DMS53 (cell line): ENCODE results near the gene CPS1.

Experiments
- DNase-seq: peaks from one replicate; lab custom pipeline; 2025; lab: John Stamatoyannopoulos, UW

The CPS1 gene

GRCh38 chr2:210606001-210606400 is 49.6 kb downstream of the CPS1 start:
- DNase-seq: no peak

GRCh38 chr2:210611466-210611865 is 55.1 kb downstream of the CPS1 start:
- DNase-seq: no peak

- DNase-seq: no peak
Measured at GRCh38 chr2:210616074-210616473, 59.7 kb downstream of the CPS1 start.

- no peak for DNase-seq
Measured at GRCh38 chr2:210617318-210617717, 60.9 kb downstream of the CPS1 start.

GRCh38 chr2:210617732-210618330 is 61.4 kb downstream of the CPS1 start:
- peak; percentile 68 for DNase-seq

- DNase-seq: no peak
Measured at GRCh38 chr2:210620456-210620855, 64.1 kb downstream of the CPS1 start.

- no peak for DNase-seq
Measured at GRCh38 chr2:210623506-210623905, 67.1 kb downstream of the CPS1 start.

DNA sequence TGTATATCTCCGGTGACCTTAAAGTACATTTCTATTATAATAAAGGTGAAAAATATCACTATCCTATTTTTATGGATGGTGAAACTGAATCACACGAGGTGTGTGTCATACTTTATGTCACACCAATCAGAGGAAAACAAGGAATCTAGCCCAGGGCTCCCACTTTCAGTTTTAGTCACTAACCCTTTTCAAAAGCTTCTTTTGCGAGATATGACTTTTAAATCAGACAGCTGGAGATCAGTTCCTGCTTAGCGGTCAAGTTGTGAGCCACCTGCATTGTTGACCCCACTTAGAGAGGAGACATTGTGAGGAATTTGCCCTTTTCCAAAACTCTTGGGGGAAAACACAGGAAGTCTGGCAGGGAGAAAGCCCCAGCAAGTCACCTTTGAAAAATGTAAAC is 70.5 kb downstream of the CPS1 start:
- no peak for DNase-seq

DNA sequence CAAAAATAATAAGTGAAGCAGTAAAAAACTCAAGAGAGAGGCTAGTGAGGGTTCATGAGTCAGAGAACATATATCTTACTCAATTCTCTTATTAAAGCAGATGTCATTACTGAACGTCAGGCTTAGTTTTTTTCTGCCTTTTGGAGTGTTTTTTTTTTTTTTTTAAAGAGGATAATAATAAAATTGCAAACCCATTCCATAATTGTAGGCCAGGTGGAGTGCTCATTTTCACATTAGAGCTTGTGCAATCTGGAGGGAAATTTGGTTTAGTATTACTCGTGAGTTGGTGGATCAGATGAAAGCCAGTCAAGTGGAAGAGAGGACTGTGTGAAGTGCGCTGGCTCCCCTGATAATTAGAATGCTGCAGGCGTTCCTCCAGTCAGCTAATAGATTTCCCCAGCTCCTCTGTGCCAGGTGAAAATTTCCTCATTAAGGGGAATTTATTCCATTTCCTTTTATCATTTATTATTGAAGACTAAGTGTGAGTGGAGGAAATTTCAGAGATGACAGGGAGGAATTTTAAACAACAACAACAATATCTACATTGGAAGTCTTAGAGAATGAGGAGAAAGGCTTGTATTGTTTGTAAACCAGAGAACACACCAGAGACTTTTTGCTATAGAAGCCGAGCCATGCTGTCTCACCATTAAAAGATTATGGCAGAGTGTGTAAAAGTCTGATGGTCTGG is 74.6 kb downstream of the CPS1 start:
- no peak for DNase-seq

- no peak for DNase-seq
Measured at GRCh38 chr2:210633699-210634098, 77.3 kb downstream of the CPS1 start.

DNA sequence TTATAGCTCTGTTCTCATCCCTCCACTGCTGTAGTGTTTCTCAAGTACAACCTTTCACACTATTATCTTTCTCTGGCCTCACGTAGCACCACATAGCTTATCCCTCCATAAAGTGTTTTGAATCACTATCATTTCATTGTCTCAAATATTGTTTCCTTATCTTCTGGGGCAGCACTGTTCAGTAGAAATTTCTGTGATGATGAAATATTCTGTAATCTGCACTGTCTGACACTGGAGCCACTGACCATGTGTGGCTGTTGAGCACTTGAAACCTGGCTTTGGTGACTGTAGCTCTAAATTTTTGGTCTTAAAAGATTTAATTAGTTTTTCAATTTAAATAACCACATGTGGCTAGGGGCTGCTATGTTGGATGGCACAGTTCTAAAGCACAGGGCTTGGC is 78.9 kb downstream of the CPS1 start:
- no peak for DNase-seq

DNA sequence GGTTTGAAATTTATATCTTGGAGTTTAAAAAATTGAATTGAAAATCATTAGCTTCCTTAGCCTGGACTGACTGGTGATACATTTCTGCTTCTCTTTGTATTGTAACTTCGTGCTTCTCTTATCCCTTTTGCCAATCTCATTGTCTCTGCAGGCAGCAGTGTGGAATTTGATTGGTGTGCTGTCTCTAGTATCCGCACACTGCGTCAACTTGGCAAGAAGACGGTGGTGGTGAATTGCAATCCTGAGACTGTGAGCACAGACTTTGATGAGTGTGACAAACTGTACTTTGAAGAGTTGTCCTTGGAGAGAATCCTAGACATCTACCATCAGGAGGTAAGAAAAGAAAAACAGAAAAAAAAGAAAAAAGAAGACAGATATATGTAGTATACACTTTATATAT is 85.9 kb downstream of the CPS1 start:
- no peak for DNase-seq

DNA sequence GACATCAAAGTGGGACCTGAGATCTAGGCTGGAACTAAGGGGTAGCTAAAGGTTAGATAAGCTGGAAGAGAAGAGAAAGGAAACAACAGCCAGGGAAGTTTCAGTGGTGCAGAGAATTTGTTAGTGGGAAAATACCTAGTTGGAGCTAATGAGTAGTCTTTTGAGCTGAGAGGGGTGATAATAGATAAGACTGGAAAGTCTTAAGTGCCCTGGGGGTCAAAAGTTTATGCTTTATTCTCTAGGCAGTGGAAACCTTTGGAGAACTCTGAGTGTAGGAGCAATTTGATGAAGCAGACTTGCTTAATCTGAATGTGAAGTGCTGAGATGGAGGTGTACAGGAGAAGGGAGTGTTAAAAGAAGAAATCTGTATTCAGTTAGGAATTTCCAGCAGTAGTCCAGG is 90.8 kb downstream of the CPS1 start:
- DNase-seq: no peak

- no peak for DNase-seq
Measured at GRCh38 chr2:210654091-210654490, 97.7 kb downstream of the CPS1 start.

DNA sequence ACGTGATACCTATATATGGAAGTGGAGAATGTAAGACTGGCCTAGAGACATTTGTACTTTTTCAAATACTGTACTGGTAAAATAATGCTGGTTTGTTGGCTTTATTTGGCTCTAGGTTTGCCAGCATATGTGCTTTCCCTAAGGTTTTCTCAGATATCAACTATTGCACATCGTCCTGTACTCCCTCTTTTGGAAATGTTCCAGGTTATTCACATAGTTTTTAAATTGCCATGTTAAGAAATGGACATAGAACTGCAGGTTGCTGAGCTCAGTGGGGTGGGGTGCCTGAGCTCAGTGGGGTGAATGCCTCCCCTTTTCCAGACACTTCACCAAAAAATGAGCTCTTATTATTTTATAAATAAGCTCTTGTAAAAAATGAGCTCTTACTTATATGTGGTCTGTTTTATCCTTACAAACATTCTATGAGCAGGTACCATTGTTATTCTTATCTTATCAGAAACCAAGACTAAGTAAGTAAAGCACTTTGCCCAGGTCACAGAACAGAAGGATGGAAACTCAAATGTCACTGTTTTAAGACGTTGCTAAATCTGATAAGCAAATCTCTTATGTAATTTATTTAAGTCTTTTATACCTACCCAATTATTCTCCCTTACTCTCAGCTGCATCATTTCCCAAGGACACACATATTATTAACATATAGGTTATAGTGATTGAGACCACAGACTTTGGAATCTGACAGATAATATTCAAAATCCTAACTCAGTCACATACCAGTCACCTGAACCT is 99.0 kb downstream of the CPS1 start:
- no peak for DNase-seq

DNA sequence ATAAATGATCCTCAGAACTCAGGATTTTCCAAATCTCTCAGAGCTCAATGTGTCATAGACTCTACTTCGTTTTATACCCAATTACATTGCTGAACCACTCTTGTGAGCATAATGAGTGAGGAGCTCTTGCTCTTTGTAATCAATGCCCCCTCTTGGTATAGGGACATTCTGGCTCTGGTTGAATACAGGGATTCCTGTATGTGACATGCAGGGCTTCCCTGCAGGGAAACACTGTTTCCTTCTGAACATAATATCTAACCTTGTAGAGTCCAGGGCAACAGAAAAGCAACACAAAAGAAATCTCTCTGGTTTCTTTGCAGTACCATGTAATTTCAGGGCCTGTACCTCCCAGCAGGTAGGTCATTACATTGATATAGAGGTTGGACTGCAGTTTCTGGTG is 101.5 kb downstream of the CPS1 start:
- DNase-seq: no peak

- DNase-seq: no peak
Measured at GRCh38 chr2:210660751-210661150, 104.4 kb downstream of the CPS1 start.

DNA sequence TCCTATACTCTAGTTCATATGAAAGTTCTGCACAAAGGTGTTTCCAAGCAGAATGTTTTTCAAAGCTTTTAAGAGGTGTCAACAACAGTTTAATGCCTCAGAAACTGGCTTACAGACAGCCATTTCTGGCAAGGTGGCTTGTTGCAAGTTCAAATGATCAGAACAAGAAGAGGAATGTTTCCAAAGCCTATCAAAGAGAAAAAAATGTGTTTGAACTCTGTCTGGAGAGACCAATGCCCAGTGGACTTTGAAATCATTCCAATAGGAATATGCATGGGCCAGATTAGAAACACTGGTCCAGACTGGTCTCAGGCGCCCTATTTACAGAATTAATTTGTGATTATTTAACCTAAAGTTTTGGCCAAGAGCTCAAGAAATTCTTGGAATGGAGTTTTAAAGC is 106.2 kb downstream of the CPS1 start:
- DNase-seq: no peak

DNA sequence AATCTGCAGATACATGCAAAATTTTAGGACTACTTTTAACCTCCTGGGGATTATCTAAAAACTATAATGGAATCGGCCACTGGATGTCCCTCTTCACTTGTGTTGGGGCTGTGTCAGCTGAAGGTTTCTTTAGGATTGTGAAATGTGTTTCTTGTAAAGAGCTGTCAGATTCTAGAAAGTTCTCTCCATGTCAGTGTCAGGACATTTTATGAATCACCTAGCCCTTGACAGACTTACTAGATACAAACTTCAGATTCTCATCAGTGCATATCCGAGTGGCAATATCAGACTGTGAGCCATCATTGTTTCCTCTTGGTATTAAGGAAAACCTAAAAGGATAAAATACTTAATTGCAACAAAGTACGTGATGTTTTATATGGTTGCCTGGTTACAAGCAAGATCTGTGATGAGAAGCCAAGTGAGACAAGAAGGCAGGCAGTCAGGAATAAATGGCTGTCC is 107.3 kb downstream of the CPS1 start:
- DNase-seq: peak; percentile 49

GRCh38 chr2:210667711-210668110 is 111.3 kb downstream of the CPS1 start:
- DNase-seq: no peak

- no peak for DNase-seq
Measured at GRCh38 chr2:210671065-210671464, 114.7 kb downstream of the CPS1 start.

GRCh38 chr2:210673117-210673516 is 116.7 kb downstream of the CPS1 start:
- DNase-seq: no peak

- no peak for DNase-seq
Measured at GRCh38 chr2:210676067-210676466, 119.7 kb downstream of the CPS1 start.
